MCF 10A (cell line): ENCODE measurements around the gene PCK1. TPM values are rescaled to one million over a fixed set of nuclear protein-coding genes. Genes with fewer than 3 reads are reported as not detected.

Experiments used
- BruUV-seq: library from RNA; stranded (reverse); fragments of 400-500 nt; replicated peaks from 2 replicates; lab custom pipeline; 2021; lab: Mats Ljungman, UMichigan
- CTCF ChIA-PET: fragments of 300-600 bp; sonication (Branson Sonifier 250); formaldehyde crosslinking; extraction: SDS; loops from one replicate; lab custom pipeline; 2021; ENCODE audit warnings: antibody characterized with exemption, inconsistent platforms; lab: Yijun Ruan, JAX
- POLR2A ChIA-PET: fragments of 300-600, 350-650 bp; sonication (Branson Sonifier 250); formaldehyde crosslinking; extraction: SDS; loops from one replicate; lab custom pipeline; 2020; ENCODE audit warnings: antibody characterized with exemption, inconsistent platforms; lab: Yijun Ruan, JAX
- DNase-seq: peaks from one replicate; pipeline ENCODE4 v3.0.0-alpha.2; 2018; ENCODE audit not compliant: unreplicated experiment
- H3K27ac Mint-ChIP-seq: one replicate; pipeline ENCODE4 v1.8.0; 2022; ENCODE audit warnings: mild to moderate bottlenecking, low read depth, mixed read lengths; ENCODE audit not compliant: unreplicated experiment
- H3K27me3 Mint-ChIP-seq: one replicate; pipeline ENCODE4 v1.8.0; 2022; ENCODE audit warnings: mixed read lengths; ENCODE audit not compliant: insufficient read depth, unreplicated experiment
- H3K36me3 Mint-ChIP-seq: one replicate; pipeline ENCODE4 v1.8.0; 2022; ENCODE audit warnings: mild to moderate bottlenecking, moderate library complexity, mixed read lengths; ENCODE audit not compliant: insufficient read depth, unreplicated experiment
- H3K4me1 Mint-ChIP-seq: one replicate; pipeline ENCODE4 v1.8.0; 2022; ENCODE audit warnings: mixed read lengths; ENCODE audit not compliant: insufficient read depth, unreplicated experiment
- H3K4me3 Mint-ChIP-seq: one replicate; pipeline ENCODE4 v1.8.0; 2022; ENCODE audit warnings: mild to moderate bottlenecking, moderate library complexity, mixed read lengths; ENCODE audit not compliant: unreplicated experiment
- H3K9me3 Mint-ChIP-seq: one replicate; pipeline ENCODE4 v1.8.0; 2022; ENCODE audit warnings: mixed read lengths; ENCODE audit not compliant: unreplicated experiment
- intact Hi-C: fragments of 100-400 bp; cut with micrococcal nuclease; formaldehyde crosslinking; loops from 2 replicates; pipeline ENCODE4 v1.14.1; 2022
- total RNA-seq: library from RNA; stranded (reverse); gene quantifications from 2 replicates; pipeline ENCODE4 v1.2.3, GENCODE V29; 2022
- TF ChIP-seq, protein P1 (sequence below): fragments of 200-600 bp; IDR thresholded peaks from one replicate; pipeline ENCODE4 v1.8.0; 2022; ENCODE audit warnings: antibody characterized with exemption, mild to moderate bottlenecking; ENCODE audit not compliant: unreplicated experiment

PCK1 gene
- total RNA-seq, 1 experiment from 2014 or later, result not detected

DNA sequence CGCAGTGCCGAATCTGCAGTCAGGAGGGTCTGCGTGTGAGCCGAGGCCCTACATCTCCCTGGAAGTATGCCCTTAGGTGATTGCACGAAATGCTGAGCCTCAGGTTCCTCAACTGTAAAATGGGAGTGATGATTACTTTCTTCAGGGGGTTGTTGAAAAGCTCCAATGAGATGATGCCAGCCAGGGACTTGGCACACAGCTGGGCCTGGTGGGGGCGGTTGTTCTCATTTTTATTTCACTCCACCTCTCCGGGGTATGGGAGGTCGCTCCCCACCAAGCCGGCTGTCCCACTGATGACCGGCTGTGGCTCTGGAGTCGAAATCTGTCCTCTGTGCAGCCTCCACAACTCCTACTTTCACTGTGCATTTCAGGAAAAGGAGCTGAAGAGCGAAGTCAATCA is 8.1 kb downstream of the PCK1 start:
- Mint-ChIP-seq H3K27me3 (peaks cover 93% of the 10 kb centered on the region), H3K9me3 (no peaks in the 10 kb centered on the region), H3K36me3 (no peaks in the 10 kb centered on the region), H3K4me3 (no peak overlapping the region), H3K4me1 (no peaks in the 10 kb centered on the region), H3K27ac (no peak overlapping the region)
- CTCF ChIA-PET, result interaction anchor here (0.6 to 1.5 kb wide), 7 partner anchors 27 to 855 kb away, joined by 3 to 5 read pairs (median 4); no protein-coding TSS in a partner anchor
- no peak for DNase-seq
- intact Hi-C loops, result no loop called here
- POLR2A ChIA-PET, result interaction anchor here (1.3 kb wide), 1 partner anchor 8 kb away, joined by 3 read pairs; the partner anchor contains the start of gene PCK1
- BruUV-seq, result no TSS peak
- TF ChIP-seq, protein P1, sequence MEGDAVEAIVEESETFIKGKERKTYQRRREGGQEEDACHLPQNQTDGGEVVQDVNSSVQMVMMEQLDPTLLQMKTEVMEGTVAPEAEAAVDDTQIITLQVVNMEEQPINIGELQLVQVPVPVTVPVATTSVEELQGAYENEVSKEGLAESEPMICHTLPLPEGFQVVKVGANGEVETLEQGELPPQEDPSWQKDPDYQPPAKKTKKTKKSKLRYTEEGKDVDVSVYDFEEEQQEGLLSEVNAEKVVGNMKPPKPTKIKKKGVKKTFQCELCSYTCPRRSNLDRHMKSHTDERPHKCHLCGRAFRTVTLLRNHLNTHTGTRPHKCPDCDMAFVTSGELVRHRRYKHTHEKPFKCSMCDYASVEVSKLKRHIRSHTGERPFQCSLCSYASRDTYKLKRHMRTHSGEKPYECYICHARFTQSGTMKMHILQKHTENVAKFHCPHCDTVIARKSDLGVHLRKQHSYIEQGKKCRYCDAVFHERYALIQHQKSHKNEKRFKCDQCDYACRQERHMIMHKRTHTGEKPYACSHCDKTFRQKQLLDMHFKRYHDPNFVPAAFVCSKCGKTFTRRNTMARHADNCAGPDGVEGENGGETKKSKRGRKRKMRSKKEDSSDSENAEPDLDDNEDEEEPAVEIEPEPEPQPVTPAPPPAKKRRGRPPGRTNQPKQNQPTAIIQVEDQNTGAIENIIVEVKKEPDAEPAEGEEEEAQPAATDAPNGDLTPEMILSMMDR, result no peak

GRCh38 chr20:57570145-57570850 is 9.4 kb downstream of the PCK1 start:
- POLR2A ChIA-PET, result no interaction called here
- no TSS peak for BruUV-seq
- Mint-ChIP-seq H3K27me3 (peaks cover 79% of the 10 kb centered on the region), H3K36me3 (no peaks in the 10 kb centered on the region), H3K27ac (no peak overlapping the region), H3K4me1 (no peaks in the 10 kb centered on the region), H3K9me3 (no peaks in the 10 kb centered on the region), H3K4me3 (no peak overlapping the region)
- CTCF ChIA-PET, result interaction anchor here (0.6 to 0.9 kb wide), 5 partner anchors 9 to 625 kb away, joined by 3 to 4 read pairs (median 3); partner anchors contain the start of gene PCK1
- TF ChIP-seq, protein P1, result no peak
- intact Hi-C loops, result no loop called here
- DNase-seq, result no peak

DNA sequence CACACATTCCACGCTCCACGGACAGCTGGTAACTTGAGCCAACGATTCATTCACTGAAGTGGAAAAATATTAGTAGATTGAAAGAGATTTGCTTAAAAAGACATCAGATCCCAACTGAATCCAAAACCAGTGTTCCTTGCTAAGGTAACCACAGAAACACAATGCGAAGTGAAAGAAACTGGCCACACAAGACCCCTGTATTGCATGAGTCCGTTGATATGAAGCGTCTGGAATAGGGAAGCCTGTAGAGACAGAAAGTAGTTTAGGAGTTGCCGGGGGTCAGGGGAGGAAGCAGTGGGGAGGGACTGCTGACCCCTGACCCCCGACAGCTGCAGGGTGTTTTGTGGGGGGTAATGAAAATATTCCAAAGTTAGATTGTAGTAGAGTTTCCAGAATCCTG is 10.0 kb downstream of the PCK1 start:
- TF ChIP-seq, protein P1, result no peak
- H3K27me3 Mint-ChIP-seq, result peaks cover 73% of the 10 kb centered on the region

GRCh38 chr20:57571782-57572416 is 11.0 kb downstream of the PCK1 start:
- peaks cover 63% of the 10 kb centered on the region for H3K27me3 Mint-ChIP-seq
- TF ChIP-seq, protein P1, result no peak
- no peaks in the 10 kb centered on the region for H3K9me3 Mint-ChIP-seq
- DNase-seq, result no peak
- no peak overlapping the region for H3K4me3 Mint-ChIP-seq
- CTCF ChIA-PET, result interaction anchor here (0.5 to 2.2 kb wide), 9 partner anchors 10 to 637 kb away, joined by 3 to 11 read pairs (median 3); partner anchors contain the start of gene PCK1
- intact Hi-C loops, result no loop called here
- H3K36me3 Mint-ChIP-seq, result no peaks in the 10 kb centered on the region
- no TSS peak for BruUV-seq
- POLR2A ChIA-PET, result no interaction called here
- no peak overlapping the region for H3K27ac Mint-ChIP-seq
- no peaks in the 10 kb centered on the region for H3K4me1 Mint-ChIP-seq

More for the DNA sequence above, 10.0 kb downstream of the PCK1 start:
- DNase-seq, result no peak
- intact Hi-C loops, result no loop called here
- H3K4me3 Mint-ChIP-seq, result no peak overlapping the region
- ChIA-PET POLR2A (no interaction called here), CTCF (interaction anchor here (0.9 kb wide), 1 partner anchor 25 kb away, joined by 3 read pairs; no protein-coding TSS in a partner anchor)
- no peak overlapping the region for H3K27ac Mint-ChIP-seq
- BruUV-seq, result no TSS peak
- no peaks in the 10 kb centered on the region for H3K36me3 Mint-ChIP-seq
- H3K4me1 Mint-ChIP-seq, result no peaks in the 10 kb centered on the region
- H3K9me3 Mint-ChIP-seq, result no peaks in the 10 kb centered on the region
